K562 (cell line): Measurements from ENCODE around the gene ZSCAN12. TPM values are rescaled to one million over a fixed set of nuclear protein-coding genes. Genes with fewer than 3 reads are reported as not detected.

Experiments used
- CXXC5 ChIP-seq: fragments of 250-450 bp; sonication (Bioruptor Pico); IDR thresholded peaks from 2 replicates; pipeline ENCODE4 v1.8.0; 2022; ENCODE audit warnings: inconsistent platforms, mild to moderate bottlenecking, moderate library complexity
- EP400 ChIP-seq: fragments of 450-650 bp; IDR thresholded peaks from 2 replicates; pipeline ENCODE4 v1.6.1; 2017; ENCODE audit warnings: antibody characterized with exemption, mild to moderate bottlenecking, moderate library complexity
- GABPA ChIP-seq: fragments of 200-800 bp; sonication (Bioruptor generic); conservative IDR thresholded peaks from 2 replicates; pipeline ENCODE4 v1.6.1; 2016; ENCODE audit warnings: low read depth, missing genetic modification characterization, missing compliant biosample characterization
- PYGO2 ChIP-seq: fragments of 450-650 bp; IDR thresholded peaks from 2 replicates; pipeline ENCODE4 v1.6.1; 2016; ENCODE audit warnings: mild to moderate bottlenecking, missing genetic modification characterization, moderate library complexity, missing compliant biosample characterization
- SOX6 ChIP-seq: fragments of 450-650 bp; IDR thresholded peaks from 2 replicates; pipeline ENCODE4 v1.6.1; 2014; ENCODE audit warnings: mild to moderate bottlenecking
- TRIM28 ChIP-seq: fragments of 450-650 bp; IDR thresholded peaks from 2 replicates; pipeline ENCODE4 v1.6.1; 2017
- XRCC4 ChIP-seq: IDR thresholded peaks from one replicate; pipeline ENCODE4 v1.6.1; 2011; ENCODE audit not compliant: insufficient read depth, insufficient read length; ENCODE audit errors: extremely low read depth
- ZNF347 ChIP-seq: fragments of 450-650 bp; formaldehyde crosslinking; IDR thresholded peaks from 2 replicates; pipeline ENCODE4 v1.4.0; 2020; ENCODE audit warnings: low read depth, mild to moderate bottlenecking, moderate library complexity
- ZNF668 ChIP-seq: fragments of 250-450 bp; sonication (Bioruptor Pico); IDR thresholded peaks from 2 replicates; pipeline ENCODE4 v1.8.0; 2022; ENCODE audit warnings: mild to moderate bottlenecking, inconsistent platforms
- polyA plus RNA-seq, 8 experiments: library from polyadenylated mRNA; depleted of rRNA in 4 of 8; stranded (reverse) in 5 of 8; unstranded in 3 of 8; fragments of >200 nt; fragmentation: Nextera tagmentation in 2 of 8; fragmentation: Illumina TruSeq in 1 of 8; extraction: Ambion mirVana in 2 of 8; extraction: Trizol in 1 of 8; gene quantifications; 2 replicates each; pipeline versions ENCODE4 v1.2.1 to v1.2.3, GENCODE V29; 2011 to 2014; ENCODE audit warnings: inconsistent platforms in 1 of 8, missing spikeins in 1 of 8
- total RNA-seq, 7 experiments: library from RNA; depleted of rRNA in 6 of 7; stranded (reverse); fragments of >200 nt in 6 of 7; fragmentation: Illumina TruSeq in 2 of 7; extraction: Trizol in 2 of 7; gene quantifications; 2 replicates each; pipeline versions ENCODE4 v1.2.1 to v1.2.3, GENCODE V29; 2011 to 2021; ENCODE audit warnings: low replicate concordance in 1 of 7
- TF ChIP-seq, protein P1 (sequence below): sonication (generic); formaldehyde crosslinking; IDR thresholded peaks from 2 replicates; pipeline ENCODE4 v1.8.0; 2022; ENCODE audit warnings: missing genetic modification reagents, mild to moderate bottlenecking, moderate library complexity, borderline replicate concordance
- TF ChIP-seq, protein P2 (sequence below): fragments of 250-450 bp; sonication (Bioruptor Pico); IDR thresholded peaks from 2 replicates; pipeline ENCODE4 v1.8.0; 2022; ENCODE audit warnings: inconsistent platforms
- TF ChIP-seq, protein P3 (sequence below): fragments of 250-450 bp; sonication (Bioruptor Pico); IDR thresholded peaks from 2 replicates; pipeline ENCODE4 v1.5.0; 2021; ENCODE audit warnings: mild to moderate bottlenecking, moderate library complexity
- TF ChIP-seq, protein P4 (sequence below), 2 experiments: fragments of 450-650 bp; IDR thresholded peaks; 2 replicates each; pipeline ENCODE4 v1.6.1; 2016
- TF ChIP-seq, protein P5 (sequence below): fragments of 450-650 bp; formaldehyde crosslinking; IDR thresholded peaks from 2 replicates; pipeline ENCODE4 v1.4.0; 2022; ENCODE audit warnings: missing genetic modification characterization
- TF ChIP-seq, protein P6 (sequence below): fragments of 200-400 bp; formaldehyde crosslinking; IDR thresholded peaks from 2 replicates; pipeline ENCODE4 v1.6.1; 2017; ENCODE audit warnings: mild to moderate bottlenecking, low read depth, low read length, moderate library complexity

Gene ZSCAN12
- total and polyA plus RNA-seq, 9 of the 15 experiments (the other 6 are each of a cell fraction or from before 2014, with no cell fraction given) = 2.5 to 19.6 (median 12.5) TPM

DNA sequence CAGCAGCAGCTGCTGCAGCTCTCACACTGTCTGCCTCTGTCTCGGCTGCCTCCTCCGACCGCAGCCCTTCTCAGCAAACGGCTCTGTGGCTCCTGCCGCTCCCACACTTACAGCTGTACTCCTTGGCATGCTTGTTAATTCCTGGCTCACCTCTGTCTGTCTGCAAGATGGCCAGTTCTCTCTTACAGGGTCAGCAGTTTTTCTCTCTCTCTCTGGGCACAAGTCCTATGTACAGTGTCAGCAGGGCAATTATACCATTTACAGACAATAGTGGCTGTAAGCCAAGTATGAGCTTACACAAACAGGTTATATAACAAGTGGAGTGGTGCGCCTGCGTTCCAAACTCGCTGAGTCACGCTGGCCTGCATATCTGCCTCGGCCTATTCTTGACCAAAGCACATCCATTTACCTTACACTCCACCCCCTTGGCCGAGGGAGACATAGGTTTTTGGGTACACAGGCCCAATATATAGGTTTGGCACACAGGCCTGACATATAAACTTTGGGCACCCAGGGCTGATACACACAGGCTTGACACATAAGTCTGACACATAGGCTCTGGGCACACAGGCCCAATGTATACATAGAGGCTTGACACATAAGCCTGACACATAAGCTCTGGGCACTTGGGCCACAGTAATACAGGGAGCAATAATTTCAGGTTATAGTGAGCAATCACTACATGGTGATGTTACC lies 45.4 kb downstream of the ZSCAN12 start (continued):
- TF ChIP-seq, protein P1, sequence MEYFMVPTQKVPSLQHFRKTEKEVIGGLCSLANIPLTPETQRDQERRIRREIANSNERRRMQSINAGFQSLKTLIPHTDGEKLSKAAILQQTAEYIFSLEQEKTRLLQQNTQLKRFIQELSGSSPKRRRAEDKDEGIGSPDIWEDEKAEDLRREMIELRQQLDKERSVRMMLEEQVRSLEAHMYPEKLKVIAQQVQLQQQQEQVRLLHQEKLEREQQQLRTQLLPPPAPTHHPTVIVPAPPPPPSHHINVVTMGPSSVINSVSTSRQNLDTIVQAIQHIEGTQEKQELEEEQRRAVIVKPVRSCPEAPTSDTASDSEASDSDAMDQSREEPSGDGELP (CRISPR knock-in tag) = peak; percentile 93
- TF ChIP-seq, protein P2, sequence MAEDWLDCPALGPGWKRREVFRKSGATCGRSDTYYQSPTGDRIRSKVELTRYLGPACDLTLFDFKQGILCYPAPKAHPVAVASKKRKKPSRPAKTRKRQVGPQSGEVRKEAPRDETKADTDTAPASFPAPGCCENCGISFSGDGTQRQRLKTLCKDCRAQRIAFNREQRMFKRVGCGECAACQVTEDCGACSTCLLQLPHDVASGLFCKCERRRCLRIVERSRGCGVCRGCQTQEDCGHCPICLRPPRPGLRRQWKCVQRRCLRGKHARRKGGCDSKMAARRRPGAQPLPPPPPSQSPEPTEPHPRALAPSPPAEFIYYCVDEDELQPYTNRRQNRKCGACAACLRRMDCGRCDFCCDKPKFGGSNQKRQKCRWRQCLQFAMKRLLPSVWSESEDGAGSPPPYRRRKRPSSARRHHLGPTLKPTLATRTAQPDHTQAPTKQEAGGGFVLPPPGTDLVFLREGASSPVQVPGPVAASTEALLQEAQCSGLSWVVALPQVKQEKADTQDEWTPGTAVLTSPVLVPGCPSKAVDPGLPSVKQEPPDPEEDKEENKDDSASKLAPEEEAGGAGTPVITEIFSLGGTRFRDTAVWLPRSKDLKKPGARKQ = no peak
- peak; percentile 99 for TF ChIP-seq CXXC5 (CRISPR knock-in tag)
- peak; percentile 91 for TF ChIP-seq ZNF347 (CRISPR knock-in tag)
- peak; percentile 80 for TF ChIP-seq EP400
- peak; percentile 99 for TF ChIP-seq SOX6
- TF ChIP-seq GABPA (tag) = peak; percentile 65
- TF ChIP-seq, protein P3, sequence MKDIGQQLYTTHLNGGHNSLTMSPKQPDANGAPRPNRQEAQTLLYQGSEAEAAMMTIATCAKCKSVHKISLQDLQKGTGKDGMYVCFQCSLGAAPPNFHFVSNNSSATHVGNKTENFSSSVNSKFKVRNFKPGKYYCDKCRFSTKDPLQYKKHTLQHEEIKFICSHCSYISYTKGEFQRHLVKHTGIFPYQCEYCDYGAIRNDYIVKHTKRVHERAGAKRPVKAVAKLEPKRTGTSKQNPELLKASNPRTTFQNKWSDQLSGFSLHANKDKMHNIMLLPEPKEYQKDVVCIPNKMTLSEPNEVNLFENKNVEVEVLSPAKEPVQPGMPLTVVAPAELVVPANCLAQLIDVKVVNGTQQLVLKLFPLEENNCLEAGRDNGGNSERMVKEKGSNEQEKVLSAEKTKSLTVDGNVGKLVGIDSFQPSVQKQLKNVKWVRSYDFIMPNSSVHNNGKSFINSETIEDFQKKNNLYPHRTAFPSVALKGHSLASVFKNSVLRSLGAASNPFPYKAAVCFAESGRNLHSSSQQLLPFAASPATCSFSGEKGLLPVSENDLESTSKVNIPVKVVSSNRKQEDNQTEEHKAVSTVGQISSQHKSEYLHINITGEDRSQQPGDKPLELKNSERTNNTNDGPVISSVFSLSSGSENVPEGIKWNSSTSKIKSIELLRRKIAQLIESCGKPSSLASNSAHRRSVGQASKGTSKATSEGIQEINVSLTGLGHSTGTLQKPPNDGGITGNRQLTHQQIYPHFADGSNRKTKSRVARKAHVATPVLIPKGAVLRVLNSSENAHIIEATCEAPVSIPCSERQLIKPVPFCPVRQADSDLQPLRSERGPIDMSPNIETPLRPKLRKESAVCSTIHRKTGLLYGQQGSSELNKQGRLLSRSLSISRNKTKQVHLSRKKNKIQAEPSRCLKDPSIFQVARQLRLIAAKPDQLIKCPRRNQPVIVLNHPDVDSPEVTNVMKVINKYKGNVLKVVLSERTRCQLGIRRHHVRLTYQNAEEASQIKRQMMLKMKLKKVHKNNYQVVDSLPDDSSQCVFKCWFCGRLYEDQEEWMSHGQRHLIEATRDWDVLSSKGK (CRISPR knock-in tag) = 0 out of 2 replicates have a peak, but pooled peaks have one; percentile 24
- TF ChIP-seq, protein P4, sequence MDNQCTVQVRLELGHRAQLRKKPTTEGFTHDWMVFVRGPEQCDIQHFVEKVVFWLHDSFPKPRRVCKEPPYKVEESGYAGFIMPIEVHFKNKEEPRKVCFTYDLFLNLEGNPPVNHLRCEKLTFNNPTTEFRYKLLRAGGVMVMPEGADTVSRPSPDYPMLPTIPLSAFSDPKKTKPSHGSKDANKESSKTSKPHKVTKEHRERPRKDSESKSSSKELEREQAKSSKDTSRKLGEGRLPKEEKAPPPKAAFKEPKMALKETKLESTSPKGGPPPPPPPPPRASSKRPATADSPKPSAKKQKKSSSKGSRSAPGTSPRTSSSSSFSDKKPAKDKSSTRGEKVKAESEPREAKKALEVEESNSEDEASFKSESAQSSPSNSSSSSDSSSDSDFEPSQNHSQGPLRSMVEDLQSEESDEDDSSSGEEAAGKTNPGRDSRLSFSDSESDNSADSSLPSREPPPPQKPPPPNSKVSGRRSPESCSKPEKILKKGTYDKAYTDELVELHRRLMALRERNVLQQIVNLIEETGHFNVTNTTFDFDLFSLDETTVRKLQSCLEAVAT (IDR thresholded peaks at IDR 0.05) = peak in 1 of 2 experiments; percentile 77; a peak in 2 of 4 replicates
- peak; percentile 21; the same call in 1 of the 2 replicates for TF ChIP-seq TRIM28
- TF ChIP-seq, protein P5, sequence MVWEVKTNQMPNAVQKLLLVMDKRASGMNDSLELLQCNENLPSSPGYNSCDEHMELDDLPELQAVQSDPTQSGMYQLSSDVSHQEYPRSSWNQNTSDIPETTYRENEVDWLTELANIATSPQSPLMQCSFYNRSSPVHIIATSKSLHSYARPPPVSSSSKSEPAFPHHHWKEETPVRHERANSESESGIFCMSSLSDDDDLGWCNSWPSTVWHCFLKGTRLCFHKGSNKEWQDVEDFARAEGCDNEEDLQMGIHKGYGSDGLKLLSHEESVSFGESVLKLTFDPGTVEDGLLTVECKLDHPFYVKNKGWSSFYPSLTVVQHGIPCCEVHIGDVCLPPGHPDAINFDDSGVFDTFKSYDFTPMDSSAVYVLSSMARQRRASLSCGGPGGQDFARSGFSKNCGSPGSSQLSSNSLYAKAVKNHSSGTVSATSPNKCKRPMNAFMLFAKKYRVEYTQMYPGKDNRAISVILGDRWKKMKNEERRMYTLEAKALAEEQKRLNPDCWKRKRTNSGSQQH = peak; percentile 97
- TF ChIP-seq PYGO2 (tag) = peak; percentile 99
- no peak for TF ChIP-seq XRCC4
- TF ChIP-seq, protein P6, sequence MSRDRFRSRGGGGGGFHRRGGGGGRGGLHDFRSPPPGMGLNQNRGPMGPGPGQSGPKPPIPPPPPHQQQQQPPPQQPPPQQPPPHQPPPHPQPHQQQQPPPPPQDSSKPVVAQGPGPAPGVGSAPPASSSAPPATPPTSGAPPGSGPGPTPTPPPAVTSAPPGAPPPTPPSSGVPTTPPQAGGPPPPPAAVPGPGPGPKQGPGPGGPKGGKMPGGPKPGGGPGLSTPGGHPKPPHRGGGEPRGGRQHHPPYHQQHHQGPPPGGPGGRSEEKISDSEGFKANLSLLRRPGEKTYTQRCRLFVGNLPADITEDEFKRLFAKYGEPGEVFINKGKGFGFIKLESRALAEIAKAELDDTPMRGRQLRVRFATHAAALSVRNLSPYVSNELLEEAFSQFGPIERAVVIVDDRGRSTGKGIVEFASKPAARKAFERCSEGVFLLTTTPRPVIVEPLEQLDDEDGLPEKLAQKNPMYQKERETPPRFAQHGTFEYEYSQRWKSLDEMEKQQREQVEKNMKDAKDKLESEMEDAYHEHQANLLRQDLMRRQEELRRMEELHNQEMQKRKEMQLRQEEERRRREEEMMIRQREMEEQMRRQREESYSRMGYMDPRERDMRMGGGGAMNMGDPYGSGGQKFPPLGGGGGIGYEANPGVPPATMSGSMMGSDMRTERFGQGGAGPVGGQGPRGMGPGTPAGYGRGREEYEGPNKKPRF = no peak
- TF ChIP-seq ZNF668 (CRISPR knock-in tag) = peak; percentile 98
